ENCODE data around the gene MB.
A peak's percentile ranks its signal among the peaks of the same experiment; 100 is the strongest.

The MB gene

DNA sequence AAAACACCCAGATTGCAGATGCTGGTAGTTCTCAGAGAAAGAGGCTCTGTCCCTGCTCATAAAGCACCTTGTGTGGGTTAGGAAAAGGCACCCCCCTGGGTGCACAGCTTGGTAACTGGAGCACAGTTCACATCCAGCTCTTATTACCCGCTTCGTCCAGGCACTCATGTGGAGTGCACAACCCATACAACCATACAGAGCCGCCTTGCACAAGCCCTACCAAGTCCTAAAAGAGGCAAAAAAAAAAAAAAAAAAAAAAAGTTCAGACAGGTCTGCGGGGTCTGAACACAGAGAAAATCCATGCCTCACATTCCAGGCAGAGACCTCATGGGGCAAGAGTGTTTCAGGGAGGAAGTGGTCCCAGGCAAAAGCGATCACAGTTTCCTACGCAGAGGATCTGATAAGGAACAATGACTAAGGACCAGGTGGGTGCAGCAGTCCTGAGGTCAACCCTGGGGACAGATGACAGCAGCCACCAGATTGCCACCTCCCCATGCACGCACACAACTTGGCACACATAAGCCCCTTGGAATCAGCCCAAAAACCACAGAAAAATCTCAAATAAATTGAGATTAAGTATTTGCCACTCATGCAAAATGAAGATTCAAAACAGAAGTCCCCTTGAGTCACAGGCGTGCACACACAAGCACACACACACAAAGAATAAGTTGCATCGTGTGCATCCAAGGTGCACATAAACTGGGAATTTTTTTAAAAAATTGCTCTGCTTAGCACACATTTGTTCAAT, 12.3 kb downstream of the MB start:
- no peak for DNase-seq
- intact Hi-C loops (cut with DNase I), result no loop called here

DNA sequence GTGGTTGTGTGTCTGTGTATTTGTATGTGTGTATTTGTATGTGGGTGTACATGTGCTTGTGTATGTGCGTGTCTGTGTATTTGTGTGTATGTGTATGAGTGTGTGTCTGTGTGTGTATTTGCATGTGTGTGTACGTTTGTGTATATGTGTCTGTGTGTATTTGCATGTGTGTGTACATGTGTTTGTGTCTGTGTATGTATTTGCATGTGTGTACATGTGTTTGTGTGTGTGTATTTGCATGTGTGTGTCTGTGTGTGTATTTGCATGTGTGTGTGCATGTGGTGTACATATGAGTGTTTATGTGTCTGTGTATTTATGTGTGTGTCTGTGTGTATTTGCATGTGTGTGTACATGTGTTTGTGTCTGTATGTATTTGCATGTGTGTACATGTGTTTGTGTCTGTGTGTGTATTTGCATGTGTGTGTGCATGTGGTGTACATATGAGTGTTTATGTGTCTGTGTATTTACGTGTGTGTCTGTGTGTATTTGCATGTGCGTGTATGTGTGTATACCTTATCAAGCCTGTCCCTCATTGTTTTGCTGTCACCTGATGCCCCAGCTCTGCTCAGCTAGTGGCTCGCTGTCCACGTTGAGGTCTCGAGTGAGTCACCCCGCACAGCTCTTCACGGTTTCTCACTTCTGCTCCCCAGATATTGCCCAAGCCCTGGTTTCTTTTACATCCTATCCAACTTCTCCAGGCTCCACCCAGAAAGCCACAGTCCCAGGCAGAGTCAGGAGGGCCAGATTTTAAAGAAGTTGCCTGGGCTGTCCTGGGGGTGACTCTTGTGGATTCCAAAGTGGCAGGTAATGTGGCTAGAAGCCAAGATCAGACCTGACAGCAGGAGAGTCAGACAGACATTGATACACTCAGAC, 15.2 kb downstream of the MB start:
- intact Hi-C loops (cut with DNase I), result no loop called here
- DNase-seq, result peak in 4 of 42 donors; percentile 11 to 31 (median 16)

DNA sequence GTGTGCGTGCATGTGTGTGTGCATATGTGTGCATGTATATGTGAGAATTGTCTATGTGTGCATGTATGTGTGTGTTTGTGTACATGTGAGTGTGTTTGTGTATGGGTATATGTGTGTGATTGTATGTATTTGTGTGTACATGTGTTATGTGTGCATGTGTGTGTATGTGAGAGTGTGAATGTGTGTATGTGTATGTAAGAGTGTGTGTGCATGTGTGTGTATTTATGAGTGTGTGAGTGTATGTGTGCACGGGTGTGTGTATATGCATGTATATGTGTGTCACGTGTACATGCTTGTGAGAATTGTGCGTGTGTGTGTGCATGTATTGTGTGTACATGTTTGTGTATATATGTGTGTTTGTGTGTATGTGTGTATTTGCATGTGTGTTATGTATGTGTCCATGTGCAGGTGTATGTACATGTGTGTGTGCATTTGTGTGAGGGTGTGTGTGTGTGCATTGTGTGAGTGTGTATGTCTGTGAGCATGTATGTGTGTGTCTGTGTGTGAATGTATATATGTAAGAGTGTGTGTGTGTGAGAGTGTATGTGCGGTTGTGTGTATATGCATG, 16.0 kb downstream of the MB start:
- intact Hi-C loops (cut with DNase I), result no loop called here
- no peak for DNase-seq

DNA sequence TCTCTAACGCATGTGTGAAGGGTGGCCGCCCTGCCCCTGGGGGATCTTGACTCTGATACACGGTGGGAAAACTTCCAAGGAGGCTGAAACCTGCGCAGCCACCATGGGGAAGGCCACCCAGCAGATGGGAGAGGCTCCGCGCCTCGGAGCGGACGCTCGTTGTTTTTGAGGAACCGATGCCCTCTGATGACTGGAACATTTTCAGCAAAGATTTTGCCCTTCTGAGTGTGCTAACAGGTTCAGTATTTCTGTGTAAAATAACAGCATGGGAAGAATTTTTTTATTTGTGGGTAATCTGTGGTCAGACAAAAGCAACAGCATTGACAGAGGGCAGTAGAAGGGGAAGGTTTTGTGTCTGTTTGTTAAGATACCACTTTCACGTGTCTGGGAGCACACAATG, 16.7 kb downstream of the MB start:
- DNase-seq, result no peak
- intact Hi-C loops (cut with DNase I), result no loop called here

DNA sequence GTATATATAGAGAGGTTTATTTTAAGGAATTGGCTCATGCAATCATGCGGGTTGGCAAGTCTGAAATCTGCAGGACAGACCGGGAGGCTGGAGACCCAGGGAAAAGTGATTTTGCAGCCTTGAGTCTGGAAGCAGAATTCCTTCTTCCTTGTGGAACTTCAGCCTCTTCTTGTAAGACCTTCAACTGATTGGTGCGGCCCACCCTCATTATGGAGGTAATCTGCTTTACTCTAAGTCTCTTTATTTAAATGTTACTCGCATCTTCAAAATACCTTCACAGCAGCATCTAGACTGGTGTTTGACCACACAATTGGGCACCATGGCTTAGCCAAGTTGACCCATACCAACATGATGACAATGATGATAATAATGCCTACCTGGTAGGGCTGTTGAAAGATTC, 17.8 kb downstream of the MB start:
- DNase-seq, result no peak
- intact Hi-C loops (cut with DNase I), result no loop called here

DNA sequence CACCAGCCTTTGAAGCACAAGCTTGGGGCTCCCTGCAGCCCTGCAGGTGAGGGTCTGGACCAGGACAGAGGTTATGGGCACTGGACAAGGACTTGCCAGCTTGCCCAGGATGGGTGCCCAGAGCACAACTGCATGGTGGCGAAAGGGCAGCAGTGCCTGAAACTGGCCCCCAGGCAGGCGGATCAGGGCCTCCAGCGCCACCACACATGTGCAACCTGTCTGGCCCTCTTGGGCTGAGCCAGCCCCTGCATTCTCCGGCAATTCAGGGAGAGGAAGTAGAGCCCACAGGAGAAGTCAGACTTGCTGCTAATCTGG, 18.8 kb downstream of the MB start:
- no peak for DNase-seq
- intact Hi-C loops (cut with DNase I), result no loop called here

DNA sequence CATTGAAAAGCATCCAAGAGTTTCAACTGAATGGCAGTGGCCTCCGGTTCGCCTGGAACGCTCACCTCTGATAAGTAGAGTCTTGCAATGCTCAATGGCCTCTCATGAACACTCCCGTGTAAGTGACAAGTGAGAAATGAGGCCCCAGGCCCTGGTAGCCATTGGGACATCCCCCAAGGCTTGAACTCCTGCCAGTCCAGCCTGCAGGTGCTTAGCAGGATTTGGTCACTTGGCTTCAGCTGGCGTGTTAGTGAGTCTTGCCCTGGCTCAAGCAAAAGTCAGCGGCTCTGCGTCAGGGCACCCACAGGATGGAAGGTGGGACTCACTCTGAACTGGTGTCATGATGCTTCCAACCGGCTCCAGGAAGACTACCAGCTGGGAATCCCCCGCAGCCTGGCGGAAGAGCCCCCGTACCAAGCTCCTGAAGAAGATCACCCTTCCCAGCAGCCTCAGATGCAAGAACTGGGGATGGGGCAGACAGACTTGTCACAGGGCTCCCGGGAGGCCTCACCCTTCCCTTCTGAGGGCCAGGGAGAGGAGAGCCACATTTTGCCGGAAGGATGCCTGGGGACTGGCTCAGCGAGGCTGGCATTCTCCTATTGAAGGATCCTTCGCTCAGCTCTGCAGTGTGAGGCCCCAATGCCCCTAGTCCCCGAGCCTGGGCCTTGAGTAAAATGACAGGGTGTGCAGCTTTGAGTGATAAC, 19.3 kb downstream of the MB start:
- no peak for DNase-seq

DNA sequence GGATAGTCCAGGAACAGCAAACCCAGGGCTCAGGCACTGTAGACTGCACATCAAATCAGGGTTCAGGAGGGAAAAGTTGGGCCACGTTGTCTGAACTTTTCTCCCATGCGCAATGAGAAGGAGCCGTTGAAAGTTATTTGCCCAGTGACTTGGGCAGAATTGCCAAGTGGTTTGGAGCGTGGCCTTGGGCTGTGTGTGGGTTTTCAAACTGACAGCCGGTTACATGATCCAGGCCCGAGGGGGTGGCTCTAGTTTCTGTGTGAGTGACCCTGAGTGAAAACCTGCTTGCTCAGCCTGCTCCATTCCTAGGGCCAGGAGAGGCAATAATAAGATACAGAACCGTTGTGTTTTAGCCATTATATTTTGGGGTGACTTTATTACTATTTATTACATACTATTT, 20.3 kb downstream of the MB start:
- intact Hi-C loops (cut with DNase I), result no loop called here
- peak in 4 of 42 donors; percentile 16 to 46 (median 25) for DNase-seq

More for the DNA sequence above, 19.3 kb downstream of the MB start:
- intact Hi-C loops (cut with DNase I), result no loop called here

DNA sequence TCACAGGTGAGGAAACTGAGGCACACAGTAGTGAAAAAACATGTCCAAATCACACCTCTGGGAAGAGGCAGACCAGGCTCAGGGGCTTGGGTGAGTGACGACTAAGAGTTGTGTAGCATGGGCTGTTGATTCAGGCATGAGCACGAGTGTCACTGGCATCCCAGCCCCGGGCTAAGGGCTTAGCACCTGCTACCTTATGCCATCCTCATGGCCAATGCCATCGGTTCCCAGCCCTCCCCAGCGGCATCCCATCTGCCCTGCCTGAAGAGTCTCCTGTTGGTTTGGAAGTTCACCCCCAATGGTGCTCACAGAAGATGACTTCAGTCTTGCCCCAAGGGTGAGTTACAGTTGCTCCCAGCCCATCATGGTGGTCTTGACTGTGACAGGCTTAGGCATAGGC, 22.4 kb downstream of the MB start:
- DNase-seq, result peak in 1 of 42 donors; percentile 30
- intact Hi-C loops (cut with DNase I), result no loop called here

DNA sequence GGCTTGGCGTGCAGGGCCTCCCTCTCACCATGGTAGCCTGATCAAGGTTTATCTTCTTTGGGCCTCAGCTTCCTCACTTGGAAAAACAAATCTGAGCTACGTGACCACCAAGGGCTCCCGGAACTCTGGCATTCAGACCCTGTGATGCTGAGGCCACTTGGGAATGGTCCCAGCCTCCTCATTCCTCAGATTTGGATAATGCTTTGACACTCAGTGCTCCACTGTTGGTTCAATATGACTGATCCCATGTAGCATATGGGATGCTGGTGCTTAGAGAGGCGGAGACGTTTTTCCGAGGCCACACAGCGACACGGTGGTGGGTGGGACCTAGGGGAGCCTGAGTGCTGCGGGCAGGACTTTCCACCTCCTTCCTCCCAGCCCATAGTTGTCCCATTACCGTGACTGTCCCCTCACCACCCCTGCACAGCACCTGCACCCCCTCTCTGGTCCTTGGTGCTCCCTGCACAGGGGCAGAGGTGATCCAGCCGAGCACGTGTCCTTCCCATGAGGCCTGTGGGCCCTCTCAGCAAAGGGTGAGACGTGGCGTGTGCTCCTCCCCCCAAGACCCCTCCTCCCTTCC, 23.1 kb downstream of the MB start:
- peak in 1 of 42 donors; percentile 9 for DNase-seq
- intact Hi-C loops (cut with DNase I), result no loop called here

DNA sequence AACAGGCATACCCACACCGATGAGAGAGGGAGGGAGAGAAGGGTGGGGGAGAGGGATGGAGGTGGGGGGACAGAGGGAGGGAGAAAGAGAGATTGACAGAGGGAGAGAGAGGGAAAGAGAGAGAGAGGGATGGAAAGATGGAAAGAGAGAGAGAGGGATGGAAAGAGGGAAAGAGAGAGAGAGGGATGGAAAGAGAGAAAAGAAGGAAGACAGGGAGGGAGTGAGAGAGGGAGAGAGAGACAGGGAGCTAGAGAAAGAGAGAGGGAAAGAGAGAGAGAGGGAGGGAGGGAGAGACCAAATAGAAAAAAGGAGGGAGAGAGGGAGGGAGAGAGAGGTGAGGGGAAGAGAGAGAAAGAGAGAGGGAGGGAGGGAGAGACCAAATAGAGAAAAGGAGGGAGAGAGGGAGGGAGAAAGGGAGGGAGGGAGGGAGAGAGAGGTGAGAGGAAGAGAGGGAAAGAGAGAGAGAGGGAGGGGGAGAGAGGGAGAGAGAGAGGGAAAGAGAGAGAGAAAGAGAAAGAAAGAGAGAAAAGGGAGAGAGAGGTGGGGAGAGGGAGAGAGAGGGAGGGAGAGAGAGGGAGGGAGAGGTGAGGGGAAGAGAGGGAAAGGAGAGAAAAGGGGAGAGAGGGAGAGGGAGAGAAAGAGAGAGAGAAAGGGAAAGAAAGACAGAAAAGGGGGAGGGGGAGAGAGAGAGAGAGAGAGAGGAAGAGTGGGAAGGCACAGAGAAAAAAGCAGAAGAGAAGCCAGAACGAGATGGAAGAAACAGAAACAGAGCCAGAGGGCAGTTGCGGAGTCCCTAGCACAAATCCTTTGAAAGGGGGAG, 23.8 kb downstream of the MB start:
- no peak for DNase-seq
- intact Hi-C loops (cut with DNase I), result no loop called here

DNA sequence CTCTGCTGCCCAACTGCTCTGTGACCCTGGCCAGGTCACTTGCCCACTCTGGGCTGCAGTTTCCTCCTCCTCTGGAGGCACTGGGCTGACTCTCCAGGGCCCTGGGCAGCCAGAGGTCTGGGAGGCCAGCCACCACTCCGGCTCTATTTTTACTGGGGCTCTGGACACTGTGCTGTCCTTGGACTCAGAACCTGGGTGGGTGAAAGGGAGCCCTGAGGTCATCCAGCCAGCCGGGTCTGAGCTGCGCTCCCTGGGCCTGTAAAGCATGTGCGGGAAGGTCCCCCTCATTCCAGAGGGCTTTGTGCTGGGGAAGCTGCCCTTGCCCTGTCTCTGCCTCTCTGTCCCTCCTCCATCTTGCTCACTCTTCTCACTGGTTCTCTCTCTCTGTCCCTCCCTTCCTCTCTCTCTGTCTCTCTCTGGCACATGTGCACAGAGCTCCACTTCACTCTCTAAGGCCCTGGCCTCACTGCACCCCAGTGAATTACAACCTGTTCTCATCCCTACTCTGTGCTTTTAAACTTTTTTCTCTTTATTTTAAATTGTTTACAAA, 24.6 kb downstream of the MB start:
- DNase-seq, result no peak
- intact Hi-C loops (cut with DNase I), result no loop called here

DNA sequence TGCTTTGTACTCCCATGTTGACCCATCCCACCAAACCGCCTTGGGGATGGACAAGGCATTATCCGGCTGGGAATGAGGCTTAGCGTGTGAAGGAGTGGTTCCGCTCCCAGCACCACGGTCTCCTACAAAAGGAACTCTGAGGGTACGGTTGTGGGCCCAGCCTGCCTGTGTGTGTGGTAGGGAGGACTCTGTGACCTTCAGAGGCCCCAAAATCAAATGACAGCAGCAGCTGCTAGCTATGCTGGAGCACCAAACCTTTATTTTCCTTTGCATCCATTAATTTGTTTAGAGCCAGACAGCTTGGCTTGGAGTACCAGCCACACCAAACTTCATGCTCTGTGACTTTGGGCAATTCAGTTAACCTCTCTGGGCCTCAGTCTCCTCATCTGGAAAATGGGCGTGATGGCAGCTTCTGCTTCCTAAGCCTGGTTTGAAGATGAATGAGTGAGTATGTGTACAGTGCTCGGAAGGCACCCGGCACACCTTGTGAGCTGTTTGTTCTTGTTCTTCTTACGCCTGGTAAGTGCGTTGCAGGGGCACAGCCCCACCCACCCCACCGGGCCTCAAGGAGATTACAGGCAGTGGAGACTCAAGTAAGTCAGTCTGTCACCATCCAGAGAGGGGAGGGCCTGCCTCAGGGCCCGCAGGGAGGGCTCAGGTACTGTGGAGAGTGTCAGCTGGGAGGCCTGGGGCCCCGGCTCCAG, 25.3 kb downstream of the MB start:
- no peak for DNase-seq
- intact Hi-C loops (cut with DNase I), result no loop called here

DNA sequence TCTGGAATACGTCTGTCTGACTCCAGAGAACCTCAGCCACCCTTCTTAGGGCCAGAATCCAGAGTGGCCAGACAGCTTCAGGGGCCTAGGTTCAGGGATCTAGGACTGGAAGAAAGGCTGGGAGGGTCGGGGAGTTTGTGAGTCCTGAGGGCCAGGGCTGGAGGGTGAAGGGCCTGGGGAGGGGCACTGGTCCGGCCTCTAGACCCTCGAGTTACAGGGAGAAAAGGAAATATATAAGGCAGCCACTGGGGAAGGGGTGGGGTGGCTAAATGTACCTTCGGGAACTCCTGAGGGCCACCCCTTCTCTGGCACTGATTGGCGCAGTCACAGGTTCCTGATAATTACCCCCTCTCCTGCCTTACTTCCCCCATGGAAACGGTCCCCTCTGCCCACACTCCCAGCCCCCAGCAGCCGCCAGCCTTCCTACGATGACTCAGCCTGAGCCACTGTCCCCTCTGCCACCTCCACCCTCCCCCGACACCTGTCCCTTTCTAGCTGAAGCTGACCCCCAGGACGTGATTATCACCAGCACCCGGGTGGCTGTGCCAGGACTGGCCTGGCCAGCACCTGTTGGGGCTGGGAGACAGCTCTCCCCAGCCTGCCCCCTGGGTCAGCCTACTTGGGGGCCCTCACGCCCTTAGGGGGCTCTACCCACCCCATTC, 26.4 kb downstream of the MB start:
- no peak for DNase-seq
- intact Hi-C loops (cut with DNase I), result no loop called here

DNA sequence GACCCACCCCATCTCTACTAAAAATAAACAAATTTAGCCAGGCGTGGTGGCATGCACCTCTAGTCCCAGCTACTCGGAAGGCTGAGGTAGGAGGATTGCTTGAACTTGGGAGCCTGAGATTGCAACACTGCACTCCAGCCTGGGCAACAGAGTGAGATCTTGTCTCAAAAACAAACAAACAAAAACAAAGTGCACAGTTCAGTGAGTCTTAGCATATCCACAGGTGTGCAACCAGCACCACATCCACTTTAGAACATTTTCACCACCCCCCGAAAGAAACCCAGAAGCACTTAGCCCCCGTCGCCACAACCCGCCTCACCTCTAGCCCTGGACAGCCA, 27.4 kb downstream of the MB start:
- DNase-seq, result no peak
- intact Hi-C loops (cut with DNase I), result no loop called here

DNA sequence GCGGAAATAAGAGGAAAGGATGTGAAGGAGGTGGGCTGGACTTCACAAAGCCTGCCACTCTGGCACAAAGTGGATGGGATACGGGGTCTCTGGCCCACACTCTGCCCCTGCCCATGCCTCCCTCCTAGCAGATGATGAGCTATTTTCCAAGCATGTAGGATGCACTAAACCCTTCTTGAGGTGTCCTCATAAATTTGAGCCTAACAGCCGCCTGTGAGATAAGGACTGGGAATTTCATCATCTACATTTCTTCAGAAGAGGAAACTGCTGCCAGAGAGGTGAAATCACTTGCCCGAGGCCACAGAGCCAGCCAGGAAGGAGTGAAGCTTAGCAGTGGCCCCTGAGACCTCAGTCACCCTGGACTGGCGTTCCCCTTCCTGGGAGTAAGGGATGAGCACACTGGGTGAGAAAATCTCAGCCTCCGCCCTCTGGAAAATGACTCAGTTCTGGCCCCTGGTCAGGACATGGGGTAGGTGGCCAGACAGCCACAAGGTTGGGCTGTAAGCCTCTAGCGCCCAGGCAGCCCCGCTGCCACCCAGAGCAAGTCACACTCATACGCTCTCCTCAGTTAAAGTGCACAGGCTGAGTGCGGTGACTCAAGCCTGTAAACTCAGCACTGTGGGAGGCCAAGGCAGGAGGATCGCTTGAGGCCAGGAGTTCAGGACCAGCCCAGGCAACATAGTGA, 27.9 kb downstream of the MB start:
- no peak for DNase-seq
- intact Hi-C loops (cut with DNase I), result no loop called here

DNA sequence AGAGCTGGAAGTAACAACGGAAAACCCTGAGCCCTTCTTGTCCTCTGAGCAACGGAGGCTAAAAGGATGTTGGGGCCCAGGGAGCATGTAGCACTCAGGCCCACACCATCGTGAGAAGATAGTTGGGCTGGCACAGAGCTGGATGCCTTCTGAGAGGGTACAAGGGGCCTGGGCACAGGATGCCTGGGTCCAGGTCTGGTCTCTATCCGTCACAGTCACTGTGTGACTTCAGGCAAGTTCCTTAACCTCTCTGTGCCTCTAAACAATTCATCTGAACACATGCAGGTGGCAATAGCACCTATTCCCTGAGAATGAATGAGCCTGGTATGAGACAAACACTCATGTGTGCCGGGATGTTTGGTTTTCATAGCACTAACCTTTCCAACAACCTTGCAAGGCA, 29.2 kb downstream of the MB start:
- intact Hi-C loops (cut with DNase I), result no loop called here
- DNase-seq, result no peak

Data from head of caudate nucleus (tissue), 42 donors.